HG03108 (cell line): ENCODE measurements around the gene CMIP.

ENCODE experiments used
- ATAC-seq: cut with Tn5 transposase; IDR thresholded peaks from one replicate; pipeline ENCODE4 v1.9.1; 2021; ENCODE audit warnings: moderate library complexity; ENCODE audit not compliant: unreplicated experiment

Gene CMIP

GRCh38 chr16:81707411-81708265 lies 263.0 kb downstream of the CMIP start:
- ATAC-seq = no peak

DNA sequence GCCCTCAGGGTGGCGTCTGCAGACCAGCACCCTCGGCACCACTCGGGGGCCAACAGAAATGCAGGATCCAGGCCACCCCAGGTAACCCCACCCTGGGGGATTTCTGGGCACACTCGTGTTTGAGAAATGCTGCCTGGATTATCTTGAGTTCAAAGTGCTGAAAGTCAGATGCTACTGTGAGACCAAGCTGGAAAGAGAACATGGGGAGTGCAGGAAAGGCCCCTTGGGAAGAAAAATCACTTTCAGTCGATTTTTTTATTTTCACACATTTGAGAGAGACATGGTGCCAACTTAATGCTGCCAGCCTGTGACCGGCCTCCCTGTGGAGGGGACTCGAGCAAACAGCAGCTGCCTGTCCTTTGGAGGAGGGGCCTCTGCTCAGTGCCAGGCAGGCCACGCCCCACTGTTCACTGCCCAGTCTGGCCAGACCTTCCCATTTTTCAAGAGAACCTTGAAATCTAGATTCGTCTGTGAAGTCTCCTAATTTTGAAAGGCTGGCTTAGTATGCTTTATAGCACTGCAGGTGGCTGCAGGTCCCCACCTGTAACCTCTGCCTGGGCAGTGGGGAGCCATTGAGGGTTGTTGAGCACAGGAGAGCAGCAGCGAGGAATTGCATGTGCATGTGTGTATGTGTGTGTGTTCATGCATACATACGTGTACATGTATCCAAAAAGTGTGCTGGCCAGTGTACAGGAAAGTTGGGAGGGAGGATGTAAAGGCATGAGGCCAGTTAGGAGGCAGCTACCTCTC lies 263.8 kb downstream of the CMIP start:
- no peak for ATAC-seq

DNA sequence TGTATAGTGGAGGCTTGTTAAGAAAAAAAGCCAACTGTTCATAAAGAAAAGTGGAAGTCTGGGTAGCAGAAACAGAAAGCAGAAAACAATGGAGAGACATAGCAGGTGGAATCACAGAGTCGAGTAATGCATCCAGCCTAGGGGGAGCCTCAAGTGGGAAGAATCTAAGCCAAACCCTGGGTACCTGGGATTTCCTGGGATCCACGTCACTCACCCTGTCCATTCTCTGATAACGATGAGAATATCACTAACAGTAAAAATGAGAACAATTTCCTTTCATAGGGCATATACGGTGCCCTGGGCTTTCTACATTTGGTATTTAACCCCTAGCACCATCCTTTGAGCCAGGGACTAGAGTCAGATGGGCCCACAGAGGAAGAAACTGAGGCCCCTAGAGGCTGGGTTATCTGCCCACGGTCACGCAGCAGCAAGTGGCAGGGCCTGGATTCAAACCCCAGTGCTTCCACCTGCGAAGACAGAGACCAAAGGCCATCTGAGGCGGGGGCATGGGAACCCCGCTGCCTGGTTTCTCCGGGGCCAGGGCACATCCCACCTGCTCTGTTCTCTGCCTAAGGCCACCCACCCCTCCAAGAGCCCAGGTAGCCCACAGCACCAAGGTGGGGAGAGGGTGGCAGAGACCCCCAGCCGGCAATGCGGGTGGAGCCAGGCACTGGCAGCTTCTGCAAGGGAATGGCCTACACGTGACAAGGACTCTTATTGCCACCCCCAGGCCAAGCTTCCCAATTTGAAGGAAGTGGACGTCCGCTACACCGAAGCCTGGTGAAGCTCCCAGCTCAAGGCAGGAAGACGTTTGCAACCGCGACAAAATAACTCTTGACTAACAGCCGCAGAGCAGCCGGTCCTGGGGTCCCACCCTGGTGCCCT lies 264.6 kb downstream of the CMIP start:
- ATAC-seq = no peak

DNA sequence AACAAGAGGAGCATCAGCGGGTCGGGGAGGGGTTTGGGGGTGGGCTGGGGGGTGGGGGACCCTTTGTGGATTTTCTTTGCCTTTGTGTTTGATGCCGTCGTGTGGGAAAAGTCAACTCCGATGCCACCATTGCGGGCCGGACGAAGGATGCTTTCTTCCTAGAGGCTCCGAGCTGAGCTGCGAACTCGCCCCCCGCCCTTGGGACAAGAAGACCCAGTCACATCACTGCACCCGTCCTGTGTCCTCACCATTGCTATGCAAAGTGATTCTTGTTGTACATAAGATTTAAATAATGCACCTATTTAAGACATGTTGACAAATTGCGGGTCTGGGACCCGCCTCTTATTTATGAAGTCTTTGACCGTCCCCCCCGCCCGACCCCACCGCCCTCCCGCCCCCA lies 265.4 kb downstream of the CMIP start:
- ATAC-seq = no peak

DNA sequence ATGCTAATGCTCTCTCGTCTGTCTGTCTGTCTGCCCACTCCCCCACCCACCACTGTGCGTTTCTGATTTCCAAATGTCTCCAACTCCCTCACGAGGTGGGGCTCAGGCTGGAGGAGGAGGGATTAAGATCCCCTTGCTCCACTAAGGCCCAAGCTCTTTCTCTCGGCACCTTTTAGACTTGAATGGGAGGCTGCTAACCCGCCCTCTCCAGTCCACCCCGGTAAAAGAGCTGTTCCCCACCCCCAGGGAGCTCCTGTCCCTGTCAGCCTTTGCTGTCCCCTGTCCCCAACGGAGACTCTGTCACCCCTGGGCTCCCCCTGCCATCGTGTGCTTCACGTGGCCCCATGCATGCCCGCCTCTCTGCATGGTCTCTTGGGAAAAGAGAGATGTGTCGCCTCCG lies 266.0 kb downstream of the CMIP start:
- no peak for ATAC-seq

DNA sequence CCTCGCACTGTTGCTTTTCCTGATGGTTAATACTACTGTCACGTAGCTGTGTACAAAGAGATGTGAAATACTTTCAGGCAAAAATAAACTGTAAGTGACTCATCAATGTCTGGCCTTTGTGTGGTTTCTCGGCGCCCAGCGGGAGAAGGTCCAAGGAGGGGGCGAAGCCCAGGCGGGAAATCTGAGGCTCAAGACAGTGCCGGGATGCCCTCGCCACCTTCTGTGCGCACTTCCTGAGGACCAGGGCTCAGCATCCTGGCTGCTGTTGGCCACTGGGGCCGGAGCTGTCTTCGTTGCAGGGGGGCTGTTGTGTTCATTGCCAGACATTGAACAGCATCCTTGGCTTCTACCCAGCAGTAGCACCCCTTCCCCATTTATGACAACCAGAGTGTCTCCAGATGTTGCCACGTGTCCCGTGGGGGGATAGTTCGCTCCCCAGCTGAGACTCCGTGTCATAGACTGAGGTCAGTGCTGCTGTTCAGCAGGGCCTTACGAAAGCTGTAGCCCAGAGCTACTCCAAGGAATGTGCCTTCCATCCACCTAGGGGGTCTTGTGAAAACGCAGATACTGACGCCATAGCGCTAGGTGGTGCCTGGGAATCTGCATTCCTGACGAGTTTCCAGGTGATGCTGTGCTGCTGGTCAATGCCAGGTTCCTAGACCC lies 267.2 kb downstream of the CMIP start:
- no peak for ATAC-seq

DNA sequence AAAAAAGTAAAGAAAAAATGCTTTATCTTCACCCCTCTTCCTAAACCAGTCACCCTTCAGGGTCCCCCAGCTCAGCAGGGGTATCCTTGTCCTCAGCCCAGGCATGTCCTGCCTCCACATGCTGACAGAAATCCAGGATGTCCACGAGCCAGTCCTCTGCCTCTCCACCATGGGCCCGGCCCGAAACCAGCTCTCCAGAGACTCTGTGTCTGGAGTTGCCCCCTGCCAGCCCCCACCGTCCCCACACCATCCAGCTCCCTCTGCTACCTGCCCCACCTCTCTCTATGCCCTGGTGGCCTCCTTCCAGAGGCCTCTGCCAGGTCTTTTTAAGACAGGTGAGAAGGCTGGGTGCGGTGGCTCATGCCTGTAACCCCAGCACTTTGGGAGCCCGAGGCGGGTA lies 268.1 kb downstream of the CMIP start:
- ATAC-seq = no peak

GRCh38 chr16:81713295-81713772 lies 268.7 kb downstream of the CMIP start:
- ATAC-seq = no peak

- ATAC-seq = no peak
Measured at GRCh38 chr16:81713796-81714195, 269.2 kb downstream of the CMIP start.

DNA sequence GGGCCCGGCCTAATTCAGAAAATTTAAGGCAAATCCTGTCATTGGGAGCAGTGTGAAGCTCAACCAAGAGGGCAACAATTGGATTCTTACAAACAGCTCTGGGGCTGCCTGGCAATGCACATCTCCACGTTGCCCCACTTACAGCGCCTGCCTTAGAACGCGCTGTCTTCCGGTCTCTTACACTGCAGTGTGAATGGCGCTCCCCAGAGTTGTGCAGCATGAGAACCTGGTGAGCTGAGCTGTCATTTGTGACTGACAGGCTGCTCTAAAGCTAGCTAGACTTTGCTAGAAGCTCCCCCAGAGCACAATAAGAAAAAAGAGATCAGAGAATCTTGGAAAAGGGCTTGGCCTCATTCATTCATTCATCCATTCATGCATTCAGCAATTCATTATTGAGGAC lies 270.0 kb downstream of the CMIP start:
- no peak for ATAC-seq

GRCh38 chr16:81715358-81716196 lies 271.0 kb downstream of the CMIP start:
- ATAC-seq = peak; percentile 41

DNA sequence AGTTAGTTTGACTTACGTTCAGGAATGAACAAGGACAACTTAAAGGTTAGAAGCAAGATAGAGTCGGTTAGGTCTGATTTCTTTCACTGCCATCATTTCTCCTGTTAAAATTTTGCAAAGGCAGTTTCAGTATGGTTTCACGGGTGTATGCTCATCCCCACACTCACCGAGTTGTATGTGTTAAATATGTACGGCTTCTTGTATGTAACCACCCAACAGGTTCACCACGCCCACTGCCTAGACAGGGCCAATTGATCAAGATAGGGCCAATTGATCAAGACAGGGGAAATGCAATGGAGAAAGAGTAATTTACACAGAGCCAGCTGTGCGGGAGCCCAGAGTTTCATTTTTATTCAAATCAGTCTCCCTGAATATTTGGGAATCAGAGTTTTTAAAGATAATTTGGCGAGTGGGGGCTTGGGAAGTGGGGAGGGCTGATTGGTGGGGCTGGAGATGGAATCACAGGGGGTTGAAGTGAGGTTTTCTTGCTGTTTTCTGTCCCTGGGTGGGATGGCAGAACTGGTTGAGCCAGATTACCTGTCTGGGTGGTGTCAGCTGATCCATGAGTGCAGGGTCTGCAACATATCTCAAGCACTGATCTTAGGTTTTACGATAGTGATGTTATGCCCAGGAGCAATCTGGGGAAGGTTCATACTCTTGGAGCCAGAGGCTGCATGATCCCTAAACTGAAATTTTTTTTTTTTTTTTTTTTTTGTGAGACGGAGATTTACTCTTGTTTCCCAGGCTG lies 272.0 kb downstream of the CMIP start:
- peak; percentile 68 for ATAC-seq

- ATAC-seq = no peak
Measured at GRCh38 chr16:81717662-81718189, 273.1 kb downstream of the CMIP start.

DNA sequence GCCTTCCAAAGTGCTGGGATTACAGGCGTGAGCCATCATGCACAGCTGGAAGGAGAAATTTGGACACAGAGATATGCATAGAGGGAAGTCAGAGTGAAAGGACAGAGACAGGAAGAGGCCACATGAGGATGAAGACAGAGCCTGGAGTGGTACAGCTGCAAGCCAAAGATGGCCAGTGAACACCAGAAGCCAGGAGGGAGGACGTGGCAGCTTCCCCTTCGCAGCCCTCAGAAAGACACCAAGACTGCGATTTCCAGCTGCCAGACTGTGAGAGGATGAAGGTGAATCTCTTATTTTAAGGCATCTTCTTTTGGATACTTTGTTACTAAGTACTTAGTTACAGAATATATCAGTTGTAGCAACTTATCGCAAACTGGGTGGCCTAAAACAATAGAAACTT lies 274.0 kb downstream of the CMIP start:
- no peak for ATAC-seq

DNA sequence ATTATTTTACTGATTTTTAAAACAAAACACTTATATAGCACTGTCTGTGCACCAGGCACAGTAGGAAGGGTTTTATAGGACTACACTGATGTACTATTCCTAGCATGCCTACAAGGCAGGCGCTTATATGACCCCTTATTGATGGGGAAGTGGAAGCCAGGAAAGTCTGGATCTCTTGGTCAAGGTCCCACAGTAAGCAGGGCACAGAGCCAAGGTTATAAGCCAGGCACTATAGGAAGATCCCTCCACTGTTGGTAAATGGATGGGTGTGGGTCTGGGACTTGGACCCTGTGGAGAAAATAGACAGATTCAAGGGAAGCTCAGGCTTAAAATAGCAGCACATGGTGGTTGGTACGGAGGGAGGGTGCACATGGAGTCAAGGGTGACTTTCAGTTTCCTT lies 275.4 kb downstream of the CMIP start:
- no peak for ATAC-seq

GRCh38 chr16:81720973-81721906 lies 276.6 kb downstream of the CMIP start:
- ATAC-seq = no peak

GRCh38 chr16:81723098-81723723 lies 278.6 kb downstream of the CMIP start:
- ATAC-seq = peak; percentile 68
